GM12874 (cell line): ENCODE data around the gene PRPF40B.

Experiments used
- TF ChIP-seq, protein P1 (sequence below): IDR thresholded peaks from 2 replicates; pipeline ENCODE4 v1.5.1; 2011; ENCODE audit warnings: low read depth, mild to moderate bottlenecking, control low read depth, low read length, moderate library complexity; ENCODE audit not compliant: insufficient read depth

Gene PRPF40B

DNA sequence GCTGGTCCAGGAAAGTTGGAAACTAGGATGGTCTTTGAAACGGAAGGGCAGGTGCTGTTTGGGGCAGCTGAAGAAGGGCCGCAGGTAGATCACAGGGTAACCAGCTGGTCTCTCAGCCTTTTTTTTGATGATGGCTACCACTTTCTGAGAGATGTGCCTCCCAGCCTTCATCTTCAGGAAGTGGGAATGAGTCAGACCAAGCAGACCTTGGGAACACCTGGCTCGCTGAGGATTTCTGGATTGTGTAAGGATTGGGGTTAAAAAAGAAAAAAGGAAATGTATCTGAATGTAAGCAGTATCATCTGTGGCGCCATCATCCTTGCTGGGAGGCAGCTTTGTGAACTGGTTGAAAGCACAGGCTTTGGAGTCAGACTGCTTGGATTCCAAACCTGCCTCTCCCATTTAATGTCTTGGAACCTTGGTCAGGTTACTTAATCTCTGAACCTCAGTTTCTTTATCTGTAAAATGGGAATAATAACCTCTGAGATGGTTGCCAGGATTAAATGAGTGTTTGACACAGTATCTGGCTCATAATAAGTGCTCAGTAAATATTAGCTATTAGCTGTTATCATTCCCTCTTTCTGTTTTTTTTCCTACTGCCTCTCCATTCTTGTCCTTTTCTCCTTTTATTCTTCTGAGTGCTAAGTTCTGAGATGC is 1.7 kb downstream of the PRPF40B start:
- TF ChIP-seq, protein P1, sequence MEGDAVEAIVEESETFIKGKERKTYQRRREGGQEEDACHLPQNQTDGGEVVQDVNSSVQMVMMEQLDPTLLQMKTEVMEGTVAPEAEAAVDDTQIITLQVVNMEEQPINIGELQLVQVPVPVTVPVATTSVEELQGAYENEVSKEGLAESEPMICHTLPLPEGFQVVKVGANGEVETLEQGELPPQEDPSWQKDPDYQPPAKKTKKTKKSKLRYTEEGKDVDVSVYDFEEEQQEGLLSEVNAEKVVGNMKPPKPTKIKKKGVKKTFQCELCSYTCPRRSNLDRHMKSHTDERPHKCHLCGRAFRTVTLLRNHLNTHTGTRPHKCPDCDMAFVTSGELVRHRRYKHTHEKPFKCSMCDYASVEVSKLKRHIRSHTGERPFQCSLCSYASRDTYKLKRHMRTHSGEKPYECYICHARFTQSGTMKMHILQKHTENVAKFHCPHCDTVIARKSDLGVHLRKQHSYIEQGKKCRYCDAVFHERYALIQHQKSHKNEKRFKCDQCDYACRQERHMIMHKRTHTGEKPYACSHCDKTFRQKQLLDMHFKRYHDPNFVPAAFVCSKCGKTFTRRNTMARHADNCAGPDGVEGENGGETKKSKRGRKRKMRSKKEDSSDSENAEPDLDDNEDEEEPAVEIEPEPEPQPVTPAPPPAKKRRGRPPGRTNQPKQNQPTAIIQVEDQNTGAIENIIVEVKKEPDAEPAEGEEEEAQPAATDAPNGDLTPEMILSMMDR = no peak

DNA sequence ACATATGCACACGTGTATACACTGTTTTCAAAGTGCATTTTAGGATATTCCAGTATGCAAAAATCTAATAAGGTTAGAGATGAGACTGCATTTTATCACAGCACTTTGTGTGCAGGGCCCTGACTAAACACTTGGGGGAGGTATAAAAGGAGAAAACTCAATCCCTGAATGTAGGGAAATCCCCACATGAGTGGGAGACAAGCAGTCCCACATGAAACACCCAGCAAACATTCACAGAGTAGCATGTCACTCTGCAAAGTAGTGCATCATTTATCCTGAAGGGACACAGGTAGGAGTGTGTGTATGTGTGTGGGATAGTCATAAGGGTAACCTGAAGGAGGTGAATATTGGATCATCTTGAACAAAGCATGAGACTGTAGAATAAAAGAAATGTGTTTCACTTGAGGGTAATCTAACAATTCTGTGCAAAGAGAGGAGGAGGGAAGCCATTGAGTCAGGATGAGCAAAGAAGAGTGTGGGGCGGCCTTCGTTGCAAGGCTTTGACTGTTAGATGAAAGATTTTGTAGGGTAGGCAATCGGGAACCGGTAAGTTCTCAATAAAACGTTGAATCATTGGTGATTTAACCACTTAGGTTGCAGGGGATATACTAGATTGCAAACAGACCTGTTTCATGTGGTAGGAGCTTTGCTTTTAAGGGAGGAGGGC is 2.9 kb downstream of the PRPF40B start:
- TF ChIP-seq, protein P1 = no peak; the same call in 1 of the 2 replicates

DNA sequence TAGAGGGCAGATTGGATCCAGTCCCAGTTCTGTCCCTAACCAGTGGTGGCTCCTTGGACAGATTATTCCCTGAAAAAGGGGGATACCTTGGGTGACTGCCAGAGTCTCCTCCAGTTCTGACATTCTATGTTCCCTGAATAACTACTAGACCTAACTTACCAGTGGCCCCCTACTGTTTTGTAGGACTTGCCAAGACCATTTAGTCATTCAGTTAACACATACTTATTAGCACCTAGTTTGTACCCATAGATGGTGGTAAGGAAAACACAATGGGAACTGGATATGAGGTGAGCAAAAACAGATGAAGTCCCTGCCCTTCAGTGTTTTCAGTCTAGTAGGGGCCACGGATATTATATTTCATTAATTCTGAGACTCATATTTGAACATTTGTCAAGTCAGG is 3.5 kb downstream of the PRPF40B start:
- TF ChIP-seq, protein P1 = no peak

DNA sequence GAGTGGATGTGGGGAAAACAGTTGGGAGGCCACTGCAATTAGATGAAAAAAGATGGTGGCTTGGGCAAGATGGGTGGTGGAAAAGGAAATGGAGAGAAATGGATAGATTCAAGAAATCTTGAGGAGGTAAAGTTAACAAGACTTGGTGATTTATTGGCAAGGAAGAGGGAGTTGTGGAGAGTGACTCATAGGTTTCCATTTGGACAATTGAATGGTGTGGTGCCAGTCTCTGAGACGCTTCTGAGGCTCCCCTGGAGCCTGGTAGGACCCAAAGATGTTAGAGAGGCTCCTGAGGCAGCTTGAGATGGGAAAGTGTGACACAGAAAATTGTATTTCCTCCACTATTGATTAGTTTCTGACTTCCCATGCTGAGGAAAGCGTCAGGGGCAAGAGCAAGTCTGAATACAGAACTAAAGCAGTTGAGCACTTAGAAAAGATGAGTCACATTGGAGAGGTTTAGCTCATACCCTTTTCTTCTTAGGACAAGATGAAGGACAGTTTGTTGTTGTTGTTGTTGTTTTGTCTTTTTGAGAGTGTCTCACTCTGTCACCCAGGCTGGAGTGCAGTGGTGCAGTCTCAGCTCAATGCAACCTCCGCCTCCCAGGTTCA is 4.5 kb downstream of the PRPF40B start:
- TF ChIP-seq, protein P1 = no peak

DNA sequence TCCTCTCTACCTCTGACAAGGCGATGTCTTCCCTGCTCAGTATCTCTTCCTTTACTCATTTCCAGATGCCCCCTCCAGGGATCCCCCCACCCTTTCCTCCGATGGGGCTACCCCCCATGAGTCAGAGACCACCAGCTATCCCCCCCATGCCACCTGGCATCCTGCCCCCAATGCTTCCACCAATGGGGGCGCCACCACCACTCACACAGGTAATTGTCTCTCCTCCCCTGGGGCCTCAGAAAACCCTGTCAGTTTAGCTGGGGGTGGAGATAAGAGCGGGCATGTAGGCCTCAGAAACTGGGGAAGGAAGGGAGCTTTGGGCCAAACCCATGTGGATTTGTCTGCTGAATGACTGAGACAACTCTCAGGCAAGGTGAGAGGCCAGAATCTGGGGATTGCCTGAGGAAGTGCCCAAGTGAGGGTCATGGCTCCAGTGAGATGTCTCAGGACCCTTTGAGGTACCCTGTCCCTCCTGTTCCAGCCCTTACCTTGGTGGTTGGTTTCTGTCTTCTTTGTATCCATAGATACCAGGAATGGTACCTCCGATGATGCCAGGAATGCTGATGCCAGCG is 8.1 kb downstream of the PRPF40B start:
- TF ChIP-seq, protein P1 = no peak

DNA sequence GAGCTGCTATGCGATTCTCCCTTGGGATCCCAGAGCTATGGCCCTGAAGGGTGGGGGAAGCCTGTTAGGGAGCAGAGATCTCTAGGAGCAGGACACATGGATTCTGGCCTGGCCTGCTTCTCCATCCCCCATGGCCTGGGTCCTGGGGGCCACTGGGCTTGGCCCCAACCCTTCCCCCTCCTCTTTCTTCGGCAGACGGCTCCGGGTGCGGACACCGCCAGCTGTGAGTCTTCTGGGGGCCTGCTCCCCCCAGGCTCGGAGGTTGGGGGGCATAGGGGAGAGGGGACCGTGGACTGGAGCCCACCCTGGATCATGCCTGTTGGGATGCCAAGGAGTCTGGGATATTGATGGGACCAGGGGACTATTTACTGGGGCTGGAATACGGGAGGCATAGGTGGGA is 9.0 kb downstream of the PRPF40B start:
- TF ChIP-seq, protein P1 = no peak

DNA sequence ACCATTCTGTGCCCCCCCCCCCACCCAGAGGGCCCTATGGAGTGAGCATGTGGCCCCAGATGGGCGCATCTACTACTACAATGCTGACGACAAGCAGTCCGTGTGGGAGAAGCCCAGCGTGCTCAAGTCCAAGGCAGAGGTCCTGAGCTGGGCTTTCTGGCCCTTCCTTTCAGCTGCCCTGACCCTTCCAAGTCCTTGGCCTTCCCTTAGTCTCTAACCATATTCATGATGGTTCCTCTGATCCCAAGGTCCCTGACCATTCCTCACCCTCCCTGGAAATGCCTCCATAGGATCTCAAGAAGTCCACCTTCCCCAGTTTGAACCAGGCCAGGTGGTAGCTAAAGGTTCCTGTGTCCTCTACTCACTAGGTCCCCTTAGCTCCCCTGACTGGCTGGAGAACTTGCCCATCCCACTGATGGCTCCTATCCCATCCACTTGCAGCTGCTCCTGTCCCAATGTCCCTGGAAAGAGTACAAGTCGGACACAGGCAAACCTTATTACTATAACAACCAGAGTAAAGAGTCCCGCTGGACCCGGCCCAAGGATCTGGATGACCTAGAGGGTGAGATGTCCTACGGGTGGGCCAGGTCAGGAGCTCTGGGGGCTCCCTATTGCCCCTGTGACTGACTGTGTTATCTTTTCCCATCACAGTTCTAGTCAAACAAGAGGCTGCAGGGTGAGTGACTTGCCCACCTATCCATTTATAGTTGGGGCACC is 9.8 kb downstream of the PRPF40B start:
- TF ChIP-seq, protein P1 = no peak
